OCI-LY7 (cell line): ENCODE data around the gene RTP5. TPM values are rescaled to one million over a fixed set of nuclear protein-coding genes. Genes with fewer than 3 reads are reported as not detected.
"Not testable (repeated sequence)": the region's sequence is repeated elsewhere in the genome, so short reads cannot be mapped to it uniquely, and the experiment has no call there.

Source experiments
- BruUV-seq: library from RNA; stranded (reverse); fragments of 400-500 nt; replicated peaks from 2 replicates; lab custom pipeline; 2021; lab: Mats Ljungman, UMichigan
- CTCF ChIA-PET: fragments of 300-600 bp; sonication (Branson Sonifier 250); formaldehyde crosslinking; loops from one replicate; lab custom pipeline; 2022; ENCODE audit warnings: antibody characterized with exemption; ENCODE audit not compliant: unreplicated experiment; lab: Charles Lee
- POLR2A ChIA-PET: fragments of 300-600 bp; sonication (Branson Sonifier 250); formaldehyde crosslinking; loops from one replicate; lab custom pipeline; 2022; ENCODE audit warnings: antibody characterized with exemption; lab: Charles Lee
- DNase-seq: peaks from one replicate; pipeline ENCODE4 v3.0.0-alpha.2; 2015; ENCODE audit warnings: low spot score
- H2AFZ ChIP-seq: fragments of 200-600 bp; sonication (generic), shearing (Covaris generic); 2 replicates; pipeline ENCODE4 v1.6.1; 2014; ENCODE audit warnings: mild to moderate bottlenecking, antibody characterized with exemption, low read length, moderate library complexity
- H3K27ac ChIP-seq: fragments of 200-600 bp; sonication (generic); 2 replicates; pipeline ENCODE4 v1.5.1; 2014; ENCODE audit warnings: mixed run types, low read depth, mild to moderate bottlenecking, moderate library complexity, low read length, inconsistent platforms; ENCODE audit not compliant: poor library complexity, severe bottlenecking
- H3K36me3 ChIP-seq: fragments of 200-600 bp; sonication (generic); 2 replicates; pipeline ENCODE4 v1.6.1; 2014; ENCODE audit warnings: mild to moderate bottlenecking, antibody characterized with exemption, low read length, moderate library complexity, mixed read lengths; ENCODE audit not compliant: insufficient read depth
- H3K4me1 ChIP-seq: fragments of 200-600 bp; sonication (generic); 2 replicates; pipeline ENCODE4 v1.5.1; 2014; ENCODE audit warnings: mild to moderate bottlenecking, low read length; ENCODE audit not compliant: insufficient read depth, poor library complexity, severe bottlenecking
- H3K4me2 ChIP-seq: fragments of 200-600 bp; sonication (generic); 2 replicates; pipeline ENCODE4 v1.6.1; 2014; ENCODE audit warnings: mild to moderate bottlenecking, low read length
- H3K4me3 ChIP-seq: fragments of 200-600 bp; sonication (generic); 2 replicates; pipeline ENCODE4 v1.5.1; 2014; ENCODE audit warnings: mild to moderate bottlenecking, low read depth, low read length; ENCODE audit not compliant: poor library complexity, severe bottlenecking
- H3K79me2 ChIP-seq: fragments of 200-600 bp; sonication (generic); 2 replicates; pipeline ENCODE4 v1.6.1; 2016; ENCODE audit warnings: low read depth, mild to moderate bottlenecking, low read length, moderate library complexity, mixed read lengths; ENCODE audit not compliant: insufficient read depth
- H3K9me2 ChIP-seq: fragments of 200-600 bp; sonication (generic); 2 replicates; pipeline ENCODE4 v1.6.1; 2016; ENCODE audit warnings: mild to moderate bottlenecking, low read length, mixed read lengths; ENCODE audit not compliant: insufficient read depth
- H3K9me3 ChIP-seq: fragments of 200-600 bp; sonication (generic); 2 replicates; pipeline ENCODE4 v1.6.1; 2014; ENCODE audit warnings: mild to moderate bottlenecking, mixed run types, low read length, mixed read lengths
- H4K20me1 ChIP-seq: fragments of 200-600 bp; sonication (generic); 2 replicates; pipeline ENCODE4 v1.6.1; 2014; ENCODE audit warnings: mild to moderate bottlenecking, antibody characterized with exemption, low read length, moderate library complexity, mixed read lengths; ENCODE audit not compliant: insufficient read depth
- EZH2phosphoT487 ChIP-seq: fragments of 200-600 bp; sonication (generic); IDR thresholded peaks from 2 replicates; pipeline ENCODE4 v1.6.1; 2018; ENCODE audit warnings: low read depth, borderline replicate concordance, mild to moderate bottlenecking, mixed run types, antibody characterized with exemption, low read length, moderate library complexity, mixed read lengths
- intact Hi-C: fragments of 100-400 bp; cut with micrococcal nuclease; formaldehyde crosslinking; loops from one replicate; pipeline ENCODE4 v1.10.0; 2022; ENCODE audit not compliant: unreplicated experiment
- total RNA-seq, 2 experiments: library from RNA; depleted of rRNA in 1 of 2; stranded (reverse); fragments of >200 nt in 1 of 2; shearing (Covaris generic) in 1 of 2; gene quantifications; 2 replicates each; pipeline ENCODE4 v1.2.3, GENCODE V29; 2014 to 2022
- TF ChIP-seq, protein P1 (sequence below): fragments of 200-600 bp; sonication (generic); conservative IDR thresholded peaks from 2 replicates; pipeline ENCODE4 v1.5.1; 2014; ENCODE audit warnings: mild to moderate bottlenecking, antibody characterized with exemption, low read length, moderate library complexity, mixed read lengths

The RTP5 gene
- total RNA-seq, 2 experiments from 2014 or later = not detected

- no peaks in the 10 kb centered on the region for H3K79me2 ChIP-seq
- H4K20me1 ChIP-seq = no peaks in the 10 kb centered on the region
- no TSS peak for BruUV-seq
- H3K4me2 ChIP-seq = no peak overlapping the region
- no peak overlapping the region for H3K4me3 ChIP-seq
- no peak overlapping the region for H2AFZ ChIP-seq
- H3K9me2 ChIP-seq = no peaks in the 10 kb centered on the region
- CTCF ChIA-PET = no interaction called here
- no peaks in the 10 kb centered on the region for H3K9me3 ChIP-seq
- no peaks in the 10 kb centered on the region for H3K4me1 ChIP-seq
- H3K36me3 ChIP-seq = no peaks in the 10 kb centered on the region
- no peak for TF ChIP-seq EZH2phosphoT487
- TF ChIP-seq, protein P1, sequence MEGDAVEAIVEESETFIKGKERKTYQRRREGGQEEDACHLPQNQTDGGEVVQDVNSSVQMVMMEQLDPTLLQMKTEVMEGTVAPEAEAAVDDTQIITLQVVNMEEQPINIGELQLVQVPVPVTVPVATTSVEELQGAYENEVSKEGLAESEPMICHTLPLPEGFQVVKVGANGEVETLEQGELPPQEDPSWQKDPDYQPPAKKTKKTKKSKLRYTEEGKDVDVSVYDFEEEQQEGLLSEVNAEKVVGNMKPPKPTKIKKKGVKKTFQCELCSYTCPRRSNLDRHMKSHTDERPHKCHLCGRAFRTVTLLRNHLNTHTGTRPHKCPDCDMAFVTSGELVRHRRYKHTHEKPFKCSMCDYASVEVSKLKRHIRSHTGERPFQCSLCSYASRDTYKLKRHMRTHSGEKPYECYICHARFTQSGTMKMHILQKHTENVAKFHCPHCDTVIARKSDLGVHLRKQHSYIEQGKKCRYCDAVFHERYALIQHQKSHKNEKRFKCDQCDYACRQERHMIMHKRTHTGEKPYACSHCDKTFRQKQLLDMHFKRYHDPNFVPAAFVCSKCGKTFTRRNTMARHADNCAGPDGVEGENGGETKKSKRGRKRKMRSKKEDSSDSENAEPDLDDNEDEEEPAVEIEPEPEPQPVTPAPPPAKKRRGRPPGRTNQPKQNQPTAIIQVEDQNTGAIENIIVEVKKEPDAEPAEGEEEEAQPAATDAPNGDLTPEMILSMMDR = no peak
- intact Hi-C loops = no loop called here
- DNase-seq = no peak
- POLR2A ChIA-PET = no interaction called here
- no peak overlapping the region for H3K27ac ChIP-seq
These were observed 52.9 kb downstream of the RTP5 start for GRCh38 chr2:241922411-241922810.

DNA sequence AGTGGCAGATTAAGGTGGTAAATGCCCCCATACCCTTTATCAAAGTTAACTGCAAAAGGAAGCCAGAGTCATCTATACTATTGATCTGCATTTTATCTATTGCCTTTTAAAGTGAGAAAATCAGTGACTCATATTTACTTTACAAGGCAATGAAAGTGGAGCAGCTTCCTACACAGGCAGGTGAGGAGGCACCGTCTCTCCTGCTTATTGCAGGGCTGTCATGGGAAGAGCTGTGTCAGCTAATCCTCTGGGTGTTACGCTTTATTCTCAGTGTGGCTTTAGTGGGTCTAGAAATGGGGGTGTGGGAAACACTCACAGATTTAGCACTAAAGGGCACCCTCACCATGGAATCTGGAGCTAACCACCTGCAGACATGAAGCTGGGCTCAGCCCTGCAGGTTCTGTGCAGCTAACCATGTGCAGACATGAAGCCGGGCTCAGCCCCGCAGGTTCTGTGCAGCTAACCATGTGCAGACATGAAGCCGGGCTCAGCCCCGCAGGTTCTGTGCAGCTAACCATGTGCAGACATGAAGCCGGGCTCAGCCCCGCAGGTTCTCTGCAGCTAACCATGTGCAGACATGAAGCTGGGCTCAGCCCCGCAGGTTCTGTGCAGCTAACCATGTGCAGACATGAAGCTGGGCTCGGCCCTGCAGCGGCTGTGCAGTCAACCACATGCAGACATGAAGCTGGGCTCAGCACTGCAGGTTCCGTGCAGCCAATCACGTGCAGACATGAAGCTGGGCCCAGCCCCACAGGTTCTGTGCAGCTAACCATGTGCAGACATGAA lies 53.5 kb downstream of the RTP5 start:
- H3K4me3 ChIP-seq, H3K9me3 ChIP-seq, H3K36me3 ChIP-seq, DNase-seq, H3K4me2 ChIP-seq, H3K9me2 ChIP-seq, CTCF ChIA-PET, BruUV-seq, H2AFZ ChIP-seq, H3K79me2 ChIP-seq, H4K20me1 ChIP-seq, H3K27ac ChIP-seq, POLR2A ChIA-PET, intact Hi-C loops, H3K4me1 ChIP-seq: not testable (repeated sequence)

Other genes starting within 250 kb of the RTP5 start
- gene THAP4, start 232.6 kb upstream of the RTP5 start, total RNA-seq (2014; rRNA removed; shearing (Covaris generic)) = 55.4 and 65.6 TPM in 2 replicates
- gene THAP4, start 232.6 kb upstream of the RTP5 start, total RNA-seq (2022) = 55.6 and 61.6 TPM in 2 replicates
- gene ATG4B, start 232.0 kb upstream of the RTP5 start, total RNA-seq (2014; rRNA removed; shearing (Covaris generic)) = 72.4 and 78.0 TPM in 2 replicates
- 133 and 152 TPM in 2 replicates for gene ATG4B, start 232.0 kb upstream of the RTP5 start, total RNA-seq (2022)
- 104 and 118 TPM in 2 replicates for gene DTYMK, start 182.9 kb upstream of the RTP5 start, total RNA-seq (2014; rRNA removed; shearing (Covaris generic))
- gene DTYMK, start 182.9 kb upstream of the RTP5 start, total RNA-seq (2022) = 127 and 129 TPM in 2 replicates
- 73.7 and 90.9 TPM in 2 replicates for gene ING5, start 167.7 kb upstream of the RTP5 start, total RNA-seq (2014; rRNA removed; shearing (Covaris generic))
- 65.4 and 69.1 TPM in 2 replicates for gene ING5, start 167.7 kb upstream of the RTP5 start, total RNA-seq (2022)
- gene D2HGDH, start 135.1 kb upstream of the RTP5 start, total RNA-seq (2014; rRNA removed; shearing (Covaris generic)) = 19.4 and 23.2 TPM in 2 replicates
- 54.7 and 68.1 TPM in 2 replicates for gene D2HGDH, start 135.1 kb upstream of the RTP5 start, total RNA-seq (2022)
- gene GAL3ST2, start 92.9 kb upstream of the RTP5 start, total RNA-seq (2014; rRNA removed; shearing (Covaris generic)) = not detected in 2 replicates
- gene GAL3ST2, start 92.9 kb upstream of the RTP5 start, total RNA-seq (2022) = 1.1 TPM in 2 replicates
- gene NEU4, start 60.5 kb upstream of the RTP5 start, total RNA-seq (2014; rRNA removed; shearing (Covaris generic)) = not detected in 2 replicates
- 0.50 and 0.84 TPM in 2 replicates for gene NEU4, start 60.5 kb upstream of the RTP5 start, total RNA-seq (2022)
- gene PDCD1, start 10.8 kb upstream of the RTP5 start, total RNA-seq (2014; rRNA removed; shearing (Covaris generic)) = not detected in 2 replicates
- gene PDCD1, start 10.8 kb upstream of the RTP5 start, total RNA-seq (2022) = not detected in 2 replicates